H1 (cell line): Measurements from ENCODE around the gene CSN1S1. TPM values are rescaled to one million over a fixed set of nuclear protein-coding genes. Genes with fewer than 3 reads are reported as not detected.

Source experiments
- CTCF ChIA-PET: fragments of 300-600 bp; sonication (Branson Sonifier 250); formaldehyde crosslinking; loops from one replicate; lab custom pipeline; 2021; ENCODE audit not compliant: partially characterized antibody; lab: Charles Lee
- POLR2A ChIA-PET: fragments of 300-600 bp; sonication (Branson Sonifier 250); formaldehyde crosslinking; loops from one replicate; lab custom pipeline; 2021; ENCODE audit warnings: inconsistent platforms; ENCODE audit not compliant: partially characterized antibody; lab: Charles Lee
- DNase-seq, 2 experiments: peaks; one replicate each; pipeline versions ENCODE4 v3.0.0 to v3.0.0-alpha.2; 2010 to 2022; ENCODE audit warnings: low spot score in 2 of 2, low read depth in 1 of 2, mixed read lengths in 1 of 2
- FAIRE-seq: peaks from 2 replicates; lab custom pipeline; 2011; peaks lifted over from hg19 to GRCh38; lab: Jason Lieb, UNC
- H2AFZ ChIP-seq: 2 replicates; pipeline ENCODE4 v1.8.1; 2012; ENCODE audit warnings: low read length, inconsistent platforms
- H2AK5ac ChIP-seq: 2 replicates; pipeline ENCODE4 v1.6.1; 2013; ENCODE audit warnings: low read depth, low read length
- H2BK120ac ChIP-seq: replicated peaks from 2 replicates; pipeline ENCODE3; 2013; ENCODE audit warnings: low read depth, low read length, inconsistent platforms
- H2BK12ac ChIP-seq: 2 replicates; pipeline ENCODE4 v1.6.1; 2013; ENCODE audit warnings: low read depth, low read length
- H2BK15ac ChIP-seq: 2 replicates; pipeline ENCODE4 v1.6.1; 2013; ENCODE audit warnings: low read length
- H2BK20ac ChIP-seq: 2 replicates; pipeline ENCODE4 v1.6.1; 2013; ENCODE audit warnings: low read length
- H2BK5ac ChIP-seq: 2 replicates; pipeline ENCODE4 v1.6.1; 2013; ENCODE audit warnings: low read depth, low read length
- H3K14ac ChIP-seq: 2 replicates; pipeline ENCODE4 v1.6.1; 2013; ENCODE audit warnings: inconsistent platforms; ENCODE audit not compliant: insufficient read length
- H3K18ac ChIP-seq: 2 replicates; pipeline ENCODE4 v1.6.1; 2013; ENCODE audit warnings: low read length; ENCODE audit errors: extremely low read depth
- H3K23ac ChIP-seq: 2 replicates; pipeline ENCODE4 v1.6.1; 2013; ENCODE audit warnings: inconsistent platforms; ENCODE audit not compliant: insufficient read length
- H3K23me2 ChIP-seq: 2 replicates; pipeline ENCODE4 v1.6.1; 2013; ENCODE audit warnings: low read depth, low read length
- H3K27ac ChIP-seq: 2 replicates; pipeline ENCODE4 v1.6.1; 2011; ENCODE audit warnings: low read depth, low read length, inconsistent platforms
- H3K27me3 ChIP-seq, 4 experiments: replicated peaks in 1 of 4; 1 replicate in 1 of 4; 2 replicates in 3 of 4; pipeline versions ENCODE4 v1.6.1 to v1.8.1; 2011 to 2013; ENCODE audit warnings: low read length in 3 of 4, mild to moderate bottlenecking in 3 of 4, inconsistent platforms in 2 of 4, mixed read lengths in 2 of 4, moderate library complexity in 1 of 4; ENCODE audit not compliant: control insufficient read depth in 3 of 4, insufficient read depth in 3 of 4; ENCODE audit errors: extremely low read depth in 1 of 4
- H3K36me3 ChIP-seq, 4 experiments: 2 replicates each; pipeline versions ENCODE4 v1.6.1 to v1.8.1; 2011 to 2013; ENCODE audit warnings: mild to moderate bottlenecking in 4 of 4, low read length in 3 of 4, moderate library complexity in 2 of 4, control low read depth in 1 of 4, inconsistent platforms in 1 of 4; ENCODE audit not compliant: insufficient read depth in 4 of 4, control insufficient read depth in 2 of 4
- H3K4ac ChIP-seq: replicated peaks from 2 replicates; pipeline ENCODE3; 2013; ENCODE audit warnings: low read length, low read depth, mixed read lengths, inconsistent platforms; ENCODE audit not compliant: insufficient read length
- H3K4me1 ChIP-seq, 4 experiments: replicated peaks in 1 of 4; 1 replicate in 1 of 4; 2 replicates in 3 of 4; pipeline versions ENCODE4 v1.6.1 to v1.8.1; 2011 to 2013; ENCODE audit warnings: low read length in 3 of 4, inconsistent platforms in 2 of 4, mixed read lengths in 1 of 4; ENCODE audit not compliant: insufficient read depth in 4 of 4, control insufficient read depth in 3 of 4
- H3K4me2 ChIP-seq, 2 experiments: 2 replicates each; pipeline versions ENCODE4 v1.6.1 to v1.8.1; 2011 to 2013; ENCODE audit warnings: low read depth in 2 of 2, low read length in 2 of 2, control low read depth in 1 of 2, inconsistent platforms in 1 of 2, mild to moderate bottlenecking in 1 of 2; ENCODE audit not compliant: insufficient read depth in 1 of 2
- H3K4me3 ChIP-seq, 4 experiments: fragments of 200-600, 300-600 bp in 1 of 4; sonication (generic), shearing (Covaris generic), sonication (Bioruptor Twin) in 1 of 4; 2 replicates each; pipeline versions ENCODE4 v1.5.1 to v1.8.1; 2011 to 2016; ENCODE audit warnings: low read length in 4 of 4, low read depth in 3 of 4, control low read depth in 2 of 4, inconsistent platforms in 2 of 4, mild to moderate bottlenecking in 2 of 4, mixed read lengths in 1 of 4, moderate library complexity in 1 of 4; ENCODE audit not compliant: insufficient read depth in 2 of 4; ENCODE audit errors: extremely low read depth in 1 of 4
- H3K56ac ChIP-seq: replicated peaks from 2 replicates; pipeline ENCODE3; 2013; ENCODE audit warnings: low read depth, mild to moderate bottlenecking, mixed read lengths, low read length, inconsistent platforms; ENCODE audit not compliant: insufficient read length
- H3K79me1 ChIP-seq: 2 replicates; pipeline ENCODE4 v1.6.1; 2013; ENCODE audit warnings: low read depth, low read length, control low read depth
- H3K79me2 ChIP-seq, 2 experiments: 2 replicates each; pipeline versions ENCODE4 v1.6.1 to v1.8.1; 2012 to 2013; ENCODE audit warnings: low read length in 2 of 2, mild to moderate bottlenecking in 2 of 2, inconsistent platforms in 1 of 2; ENCODE audit not compliant: insufficient read depth in 2 of 2, control insufficient read depth in 1 of 2
- H3K9ac ChIP-seq, 4 experiments: replicated peaks in 1 of 4; 1 replicate in 1 of 4; 2 replicates in 3 of 4; pipeline versions ENCODE4 v1.6.1 to v1.8.1; 2011 to 2013; ENCODE audit warnings: low read depth in 3 of 4, low read length in 3 of 4, control low read depth in 2 of 4, mild to moderate bottlenecking in 2 of 4, moderate library complexity in 2 of 4, inconsistent platforms in 1 of 4; ENCODE audit errors: extremely low read depth in 1 of 4
- H3K9me3 ChIP-seq, 2 experiments: 2 replicates each; pipeline versions ENCODE4 v1.6.1 to v1.8.1; 2012 to 2013; ENCODE audit warnings: mild to moderate bottlenecking in 2 of 2, moderate library complexity in 2 of 2, control low read depth in 1 of 2, inconsistent platforms in 1 of 2, low read depth in 1 of 2, low read length in 1 of 2, mixed read lengths in 1 of 2; ENCODE audit not compliant: insufficient read depth in 2 of 2
- H4K20me1 ChIP-seq, 2 experiments: replicated peaks in 1 of 2; 2 replicates each; pipeline versions ENCODE3 to v1.8.1; 2011 to 2013; ENCODE audit warnings: inconsistent platforms in 2 of 2, low read length in 2 of 2, mild to moderate bottlenecking in 1 of 2; ENCODE audit not compliant: insufficient read depth in 2 of 2, control insufficient read depth in 1 of 2
- H4K5ac ChIP-seq: 2 replicates; pipeline ENCODE4 v1.6.1; 2013; ENCODE audit warnings: low read length, low read depth, mixed read lengths, inconsistent platforms; ENCODE audit not compliant: insufficient read length
- H4K8ac ChIP-seq: 2 replicates; pipeline ENCODE4 v1.8.0; 2013; ENCODE audit warnings: mild to moderate bottlenecking, moderate library complexity, low read length, inconsistent platforms; ENCODE audit not compliant: insufficient read depth; ENCODE audit errors: extremely low read depth
- H4K91ac ChIP-seq: replicated peaks from 2 replicates; pipeline ENCODE3; 2013; ENCODE audit warnings: low read length, mixed read lengths, inconsistent platforms; ENCODE audit not compliant: insufficient read length
- CEBPB ChIP-seq: IDR thresholded peaks from 2 replicates; pipeline ENCODE4 v1.6.1; 2012; ENCODE audit warnings: low read depth, low read length
- CHD1 ChIP-seq: IDR thresholded peaks from 2 replicates; pipeline ENCODE4 v1.6.1; 2012; ENCODE audit warnings: low read depth, low read length, improper control_type of control experiment
- EP300 ChIP-seq, 2 experiments: IDR thresholded peaks; 1 replicate in 1 of 2; 2 replicates in 1 of 2; pipeline ENCODE4 v1.6.1; 2011 to 2012; ENCODE audit warnings: low read depth in 2 of 2, low read length in 2 of 2, mild to moderate bottlenecking in 2 of 2, borderline replicate concordance in 1 of 2, inconsistent platforms in 1 of 2, moderate library complexity in 1 of 2
- GABPA ChIP-seq: IDR thresholded peaks from 2 replicates; pipeline ENCODE4 v1.6.1; 2011; ENCODE audit warnings: mild to moderate bottlenecking, low read length, moderate library complexity, borderline replicate concordance; ENCODE audit not compliant: insufficient read depth
- GTF2F1 ChIP-seq: IDR thresholded peaks from 2 replicates; pipeline ENCODE4 v1.6.1; 2012; ENCODE audit warnings: low read depth, low read length, improper control_type of control experiment, borderline replicate concordance
- HDAC6 ChIP-seq: IDR thresholded peaks from one replicate; pipeline ENCODE4 v1.7.1; 2012; ENCODE audit warnings: low read depth, mild to moderate bottlenecking, inconsistent platforms, low read length, moderate library complexity
- JUND ChIP-seq: IDR thresholded peaks from 2 replicates; pipeline ENCODE4 v1.6.1; 2011; ENCODE audit warnings: mild to moderate bottlenecking, improper control_type of control experiment, low read length
- MAX ChIP-seq: IDR thresholded peaks from 2 replicates; pipeline ENCODE4 v1.6.1; 2012; ENCODE audit warnings: inconsistent platforms
- POLR2AphosphoS5 ChIP-seq: IDR thresholded peaks from 2 replicates; pipeline ENCODE4 v1.6.1; 2011; ENCODE audit warnings: low read depth, low read length
- RFX5 ChIP-seq: IDR thresholded peaks from 2 replicates; pipeline ENCODE4 v1.6.1; 2011; ENCODE audit warnings: low read depth, low read length, improper control_type of control experiment, borderline replicate concordance
- RNF2 ChIP-seq: fragments of 200-900, 300-1000 bp; sonication (generic); IDR thresholded peaks from 2 replicates; pipeline ENCODE4 v1.7.1; 2016; ENCODE audit warnings: borderline replicate concordance, low read depth, mild to moderate bottlenecking, antibody characterized with exemption, low read length; ENCODE audit not compliant: poor library complexity, severe bottlenecking; ENCODE audit errors: missing control alignments
- RXRA ChIP-seq: IDR thresholded peaks from 2 replicates; pipeline ENCODE4 v1.6.1; 2011; ENCODE audit warnings: low read depth, mild to moderate bottlenecking, low read length, moderate library complexity; ENCODE audit not compliant: insufficient read depth
- TBP ChIP-seq: IDR thresholded peaks from 2 replicates; pipeline ENCODE4 v1.6.1; 2011; ENCODE audit warnings: low read depth, low read length, improper control_type of control experiment
- TEAD4 ChIP-seq: IDR thresholded peaks from 2 replicates; pipeline ENCODE4 v1.6.1; 2012; ENCODE audit warnings: low read depth, low read length, inconsistent platforms, mixed read lengths
- YY1 ChIP-seq: IDR thresholded peaks from 2 replicates; pipeline ENCODE4 v1.6.1; 2011; ENCODE audit warnings: low read depth, mild to moderate bottlenecking, low read length
- ZNF274 ChIP-seq: IDR thresholded peaks from 2 replicates; pipeline ENCODE4 v1.7.0; 2012; ENCODE audit warnings: low read length, borderline replicate concordance; ENCODE audit errors: extremely low read depth
- polyA plus RNA-seq, 7 experiments: library from polyadenylated mRNA; depleted of rRNA in 3 of 7; stranded (reverse) in 5 of 7; unstranded in 2 of 7; fragments of >200 nt in 5 of 7; fragments of 200-250 nt in 2 of 7; gene quantifications; 1 replicate in 5 of 7; 2 replicates in 1 of 7; 4 replicates in 1 of 7; pipeline versions ENCODE4 v1.2.1 to v1.2.3, GENCODE V29; 2011 to 2013; ENCODE audit warnings: missing spikeins in 2 of 7, mixed read lengths in 2 of 7
- total RNA-seq: library from RNA; stranded (reverse); fragmentation: NEBNext Ultra II Directional; extraction: Animal tissue kit (Norgen Biotek cat#: 25700); gene quantifications from 2 replicates; pipeline ENCODE4 v1.2.1, GENCODE V29; 2021

CSN1S1 gene
- total and polyA plus RNA-seq, 2 of the 8 experiments (the other 6 are each of a cell fraction or from before 2014, with no cell fraction given): not detected

GRCh38 chr4:69888336-69888735 is 42.5 kb upstream of the CSN1S1 start:
- no peaks in the 10 kb centered on the region for H4K20me1 ChIP-seq
- no peak overlapping the region for H2BK12ac ChIP-seq
- ChIA-PET CTCF (no interaction called here), POLR2A (no interaction called here)
- 0 out of 2 replicates have a peak overlapping the region, but pooled peaks have one; percentile 81 for H2AFZ ChIP-seq
- no peaks in the 10 kb centered on the region for H3K79me2 ChIP-seq
- no peak overlapping the region for H2BK15ac ChIP-seq
- no peak overlapping the region for H2BK5ac ChIP-seq
- H3K18ac ChIP-seq: no peak overlapping the region
- H3K14ac ChIP-seq: no peak overlapping the region
- no peak overlapping the region for H4K5ac ChIP-seq
- H3K36me3 ChIP-seq: no peaks in the 10 kb centered on the region
- no peak overlapping the region for H4K8ac ChIP-seq
- peaks cover 5 to 10% of the 10 kb centered on the region in 2 experiments; a peak in 3 of 4 replicates for H3K9me3 ChIP-seq
- no peak overlapping the region for H2AK5ac ChIP-seq
- no peak overlapping the region for H3K27ac ChIP-seq
- no peaks in the 10 kb centered on the region for H3K79me1 ChIP-seq
- FAIRE-seq (no peak), DNase-seq (no peak)
- no peak overlapping the region for H3K4me3 ChIP-seq
- H3K4me1 ChIP-seq: no peaks in the 10 kb centered on the region
- no peak overlapping the region for H3K4me2 ChIP-seq
- no peak overlapping the region for H3K9ac ChIP-seq
- H3K23me2 ChIP-seq: no peaks in the 10 kb centered on the region
- no peak overlapping the region for H2BK20ac ChIP-seq
- H2BK120ac ChIP-seq: no peak overlapping the region
- no peak overlapping the region for H3K4ac ChIP-seq
- H3K23ac ChIP-seq: no peak overlapping the region
- no peaks in the 10 kb centered on the region for H3K27me3 ChIP-seq
- H4K91ac ChIP-seq: no peak overlapping the region
- no peak overlapping the region for H3K56ac ChIP-seq
- TF ChIP-seq ZNF274: no peak
- no peak for TF ChIP-seq RXRA
- TF ChIP-seq RNF2: no peak
- no peak for TF ChIP-seq POLR2AphosphoS5
- no peak for TF ChIP-seq CEBPB
- TF ChIP-seq JUND: no peak
- TF ChIP-seq TEAD4: no peak
- TF ChIP-seq YY1: no peak
- no peak for TF ChIP-seq HDAC6
- no peak for TF ChIP-seq TBP
- TF ChIP-seq EP300 (IDR thresholded peaks at IDR 0.05; ENCODE audit: borderline replicate concordance in 1 of 2, low read depth in 2 of 2, low read length in 2 of 2): no peak
- no peak for TF ChIP-seq MAX
- no peak for TF ChIP-seq RFX5
- no peak for TF ChIP-seq CHD1
- no peak for TF ChIP-seq GABPA
- TF ChIP-seq GTF2F1: no peak
